GM21360 (cell line): ENCODE data around the gene MSH3.

Experiments used
- ATAC-seq: cut with Tn5 transposase; IDR thresholded peaks from one replicate; pipeline ENCODE4 v1.9.1; 2021; ENCODE audit warnings: mild to moderate bottlenecking, moderate library complexity; ENCODE audit not compliant: unreplicated experiment

The MSH3 gene

GRCh38 chr5:80654391-80655230, at the start of gene MSH3, which contains the start of gene DHFR:
Gene MSH3, plus strand, starts transcription at chr5:80654652. Its CDS starts 76 bp downstream, at chr5:80654728.
Gene DHFR, minus strand, starts transcription at chr5:80654983. Its CDS starts 494 bp downstream, at chr5:80654489.
- ATAC-seq = peak; percentile 21

- no peak for ATAC-seq
These were observed 47.1 kb upstream of the MSH3 start for GRCh38 chr5:80607343-80607742.

GRCh38 chr5:80607832-80608231, 46.6 kb upstream of the MSH3 start:
- ATAC-seq = peak; percentile 81

GRCh38 chr5:80608731-80609130, 45.7 kb upstream of the MSH3 start:
- no peak for ATAC-seq

GRCh38 chr5:80609692-80610091, 44.8 kb upstream of the MSH3 start:
- ATAC-seq = no peak

GRCh38 chr5:80615266-80615914, 39.1 kb upstream of the MSH3 start:
- no peak for ATAC-seq

GRCh38 chr5:80618438-80618837, 36.0 kb upstream of the MSH3 start:
- ATAC-seq = no peak

GRCh38 chr5:80619086-80619485, 35.4 kb upstream of the MSH3 start:
- ATAC-seq = no peak

DNA sequence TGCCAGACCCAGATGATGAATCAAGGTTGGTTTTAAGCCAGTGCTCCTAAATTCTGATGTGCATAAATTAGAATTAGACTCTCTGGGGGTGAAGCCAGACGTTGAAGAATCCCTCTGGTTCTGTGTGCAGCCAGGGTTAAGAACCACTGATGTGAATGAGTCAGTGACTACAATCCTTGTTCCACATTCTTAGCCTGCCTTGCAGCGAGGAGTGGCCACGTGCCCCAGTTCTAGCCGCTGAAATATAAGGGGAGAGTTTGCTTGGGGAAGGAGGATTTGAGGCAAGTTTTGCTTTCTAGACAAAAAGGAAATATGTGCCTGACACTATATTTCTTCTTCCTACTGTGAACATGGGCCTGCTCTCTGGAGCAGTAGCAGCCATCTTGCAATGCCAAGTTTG, 34.2 kb upstream of the MSH3 start:
- no peak for ATAC-seq

- ATAC-seq = no peak
These were observed 31.7 kb upstream of the MSH3 start for GRCh38 chr5:80622756-80623155.

GRCh38 chr5:80623999-80624398, 30.5 kb upstream of the MSH3 start:
- no peak for ATAC-seq

GRCh38 chr5:80625230-80625629, 29.2 kb upstream of the MSH3 start:
- ATAC-seq = no peak

DNA sequence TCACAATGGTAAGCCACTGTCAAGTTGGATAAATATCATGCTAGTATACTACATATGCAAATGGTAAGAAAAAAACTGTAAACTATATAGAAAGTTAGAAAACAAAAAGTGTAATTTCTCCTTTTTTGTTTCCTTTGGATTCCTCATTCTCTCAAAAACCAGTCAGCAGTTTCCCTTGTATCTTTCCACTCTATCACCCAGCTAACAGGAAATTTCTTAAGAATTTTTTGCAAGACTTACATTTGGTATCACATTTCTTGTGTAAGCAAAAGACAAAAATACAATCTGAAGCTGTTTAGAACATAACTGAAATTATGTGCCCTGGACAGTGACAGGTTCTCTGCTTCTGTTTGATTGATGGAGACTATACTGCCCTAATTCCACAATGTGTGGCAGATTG, 25.2 kb upstream of the MSH3 start:
- ATAC-seq = no peak

GRCh38 chr5:80631278-80632259, 22.9 kb upstream of the MSH3 start:
- no peak for ATAC-seq

DNA sequence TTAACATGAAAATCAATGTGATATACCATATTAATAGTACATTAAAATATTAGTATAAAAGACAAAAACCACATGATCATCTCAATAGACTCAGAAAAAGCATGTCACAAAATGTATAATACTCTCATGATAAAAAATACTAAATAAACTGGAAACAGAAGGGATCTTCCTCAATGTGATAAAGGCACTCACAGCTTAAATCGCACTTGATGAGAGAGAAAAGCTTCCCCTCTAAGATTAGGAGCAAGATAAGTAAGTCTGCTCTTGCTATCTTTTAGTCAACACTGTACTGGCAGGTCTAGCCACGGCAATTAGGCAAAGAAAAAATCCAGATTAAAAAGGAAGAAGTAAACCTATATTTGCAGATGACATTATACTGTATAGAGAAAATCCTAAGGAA, 21.8 kb upstream of the MSH3 start:
- no peak for ATAC-seq

DNA sequence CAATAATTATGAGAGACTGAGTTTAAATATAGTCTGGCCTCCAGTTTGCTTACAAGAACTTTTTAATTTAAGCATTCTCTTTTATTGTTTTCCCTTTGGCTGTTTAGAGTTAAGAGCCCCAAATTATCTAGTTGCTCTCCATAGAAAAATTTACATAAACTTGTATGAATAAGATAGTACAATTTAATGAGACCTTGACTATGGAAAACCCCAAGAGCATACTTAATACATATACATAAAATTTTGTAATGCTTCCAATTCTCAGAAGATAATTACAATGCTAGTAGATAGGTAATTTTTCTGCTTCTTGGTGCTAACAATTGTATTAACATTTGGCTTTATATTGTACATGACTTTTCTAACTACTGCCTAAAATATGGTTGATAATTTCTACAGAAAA, 20.3 kb upstream of the MSH3 start:
- no peak for ATAC-seq

DNA sequence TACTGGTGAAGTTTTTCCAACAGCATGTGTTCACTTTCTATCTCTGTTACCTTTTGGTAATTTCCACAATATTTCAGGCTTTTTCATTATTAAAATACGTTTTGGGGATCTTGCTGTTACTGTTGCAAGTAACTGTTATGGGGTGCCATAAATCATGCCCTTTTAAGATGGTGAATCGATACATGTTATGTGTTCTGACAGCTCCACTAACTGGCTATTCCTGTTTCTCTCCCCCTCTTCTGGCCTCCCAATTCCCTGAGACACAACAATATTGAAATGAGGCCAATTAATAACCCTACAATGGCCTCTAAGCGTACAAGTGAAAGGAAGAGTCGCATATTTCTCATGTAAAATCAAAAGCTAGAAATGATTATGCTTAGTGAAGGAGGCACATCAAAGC, 13.1 kb upstream of the MSH3 start:
- ATAC-seq = no peak

- ATAC-seq = no peak
These were observed 9.6 kb upstream of the MSH3 start for GRCh38 chr5:80644900-80645299.

GRCh38 chr5:80646926-80647325, 7.5 kb upstream of the MSH3 start:
- ATAC-seq = no peak

- no peak for ATAC-seq
These were observed 950 bp upstream of the MSH3 start for GRCh38 chr5:80653502-80653901.

GRCh38 chr5:80654054-80654390, 430 bp upstream of the MSH3 start:
- ATAC-seq = no peak
